HEK293T (cell line): Measurements from ENCODE around the gene BEND4.

Source experiments
- ARNT ChIP-seq: fragments of 450-650 bp; IDR thresholded peaks from 2 replicates; pipeline ENCODE4 v1.6.1; 2017; ENCODE audit warnings: mild to moderate bottlenecking
- ELF4 ChIP-seq: fragments of 450-650 bp; IDR thresholded peaks from 2 replicates; pipeline ENCODE4 v1.6.1; 2017; ENCODE audit warnings: antibody characterized with exemption
- FOXA1 ChIP-seq: fragments of 450-650 bp; IDR thresholded peaks from 2 replicates; pipeline ENCODE4 v1.6.1; 2016; ENCODE audit warnings: mild to moderate bottlenecking
- FOXK2 ChIP-seq: fragments of 450-650 bp; IDR thresholded peaks from 2 replicates; pipeline ENCODE4 v1.6.1; 2016; ENCODE audit warnings: mild to moderate bottlenecking
- FOXM1 ChIP-seq: fragments of 450-650 bp; IDR thresholded peaks from 2 replicates; pipeline ENCODE4 v1.6.1; 2017; ENCODE audit warnings: mild to moderate bottlenecking, borderline replicate concordance
- HDGF ChIP-seq: fragments of 450-650 bp; IDR thresholded peaks from 2 replicates; pipeline ENCODE4 v1.6.1; 2017; ENCODE audit warnings: antibody characterized with exemption, borderline replicate concordance
- LEF1 ChIP-seq: fragments of 450-650 bp; IDR thresholded peaks from 2 replicates; pipeline ENCODE4 v1.6.1; 2017; ENCODE audit warnings: mild to moderate bottlenecking, borderline replicate concordance
- NFRKB ChIP-seq: fragments of 450-650 bp; IDR thresholded peaks from 2 replicates; pipeline ENCODE4 v1.6.1; 2016; ENCODE audit warnings: mild to moderate bottlenecking, moderate library complexity
- SP1 ChIP-seq: fragments of 450-650 bp; IDR thresholded peaks from 2 replicates; pipeline ENCODE4 v1.6.1; 2017
- SUZ12 ChIP-seq: fragments of 450-650 bp; IDR thresholded peaks from 2 replicates; pipeline ENCODE4 v1.6.1; 2016; ENCODE audit warnings: mild to moderate bottlenecking
- ZNF384 ChIP-seq: fragments of 450-650 bp; IDR thresholded peaks from 2 replicates; pipeline ENCODE4 v1.6.1; 2016

DNA sequence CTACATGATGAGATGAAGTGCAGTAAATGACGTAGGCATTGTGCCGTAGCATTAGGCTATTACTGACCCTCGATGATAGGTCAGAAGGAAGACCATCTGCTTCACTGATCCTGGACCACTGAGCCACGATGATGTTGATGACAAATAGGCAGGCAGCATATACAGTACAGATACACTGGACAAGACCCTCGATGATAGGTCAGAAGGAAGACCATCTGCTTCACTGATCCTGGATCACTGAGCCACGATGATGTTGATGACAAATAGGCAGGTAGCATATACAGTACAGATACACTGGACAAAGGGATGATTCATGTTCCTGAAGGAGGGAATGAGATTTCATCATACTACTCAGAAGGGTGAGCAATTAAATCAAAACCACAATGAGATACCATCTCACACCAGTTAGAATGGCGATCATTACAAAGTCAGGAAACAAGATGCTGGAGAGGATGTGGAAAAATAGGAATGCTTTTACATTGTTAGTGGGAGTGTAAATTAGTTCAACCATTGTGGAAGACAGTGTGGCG is 50.9 kb downstream of the BEND4 start:
- TF ChIP-seq FOXK2 (no peak), ZNF384 (no peak), FOXA1 (no peak), ELF4 (no peak), FOXM1 (no peak), LEF1 (no peak), HDGF (no peak), SUZ12 (no peak), NFRKB (no peak), ARNT (no peak), SP1 (no peak)
